Stomach (tissue), 9 donors: Measurements from ENCODE around the gene SEMA3D. TPM values are rescaled to one million over a fixed set of nuclear protein-coding genes. Genes with fewer than 3 reads are reported as not detected.

ENCODE experiments used
- DNase-seq, 2 donors: peaks; one replicate each; pipeline versions ENCODE4 v3.0.0 to v3.0.0-alpha.2; 2013 to 2019
- H3K27ac ChIP-seq, 5 donors: fragments of 200-600 bp in 4 of 5; sonication (generic) in 4 of 5; one replicate each; pipeline ENCODE4 v1.5.1; 2013 to 2019; ENCODE audit warnings: mild to moderate bottlenecking in 1 of 5, moderate library complexity in 1 of 5
- H3K27me3 ChIP-seq, 3 donors: fragments of 200-600 bp; sonication (generic); one replicate each; pipeline ENCODE4 v1.5.1; 2017 to 2019; ENCODE audit warnings: mixed run types in 1 of 3
- H3K36me3 ChIP-seq, 4 donors: fragments of 200-600 bp; sonication (generic); 1 replicate in 3 of 4; 2 replicates in 1 of 4; pipeline ENCODE4 v1.5.1; 2016 to 2019
- H3K4me1 ChIP-seq, 4 donors: fragments of 200-600 bp; sonication (generic); one replicate each; pipeline ENCODE4 v1.5.1; 2016 to 2019
- H3K4me3 ChIP-seq, 4 donors: fragments of 200-600 bp; sonication (generic) in 3 of 4; one replicate each; pipeline ENCODE4 v1.5.1; 2016 to 2019; ENCODE audit warnings: mild to moderate bottlenecking in 1 of 4
- H3K9me3 ChIP-seq, 4 donors: fragments of 200-600 bp; sonication (generic); one replicate each; pipeline ENCODE4 v1.5.1; 2016 to 2019
- CTCF ChIP-seq, 7 experiments: fragments of 450-650 bp in 4 of 7; fragments of 200-600 bp in 3 of 7; sonication (generic) in 3 of 7; IDR thresholded peaks; one replicate each; pipeline ENCODE4 v1.5.1; 2016 to 2019; ENCODE audit warnings: antibody characterized with exemption in 7 of 7, control low read depth in 2 of 7, mild to moderate bottlenecking in 1 of 7
- EP300 ChIP-seq: sonication (generic); formaldehyde crosslinking; IDR thresholded peaks from one replicate; pipeline ENCODE4 v1.6.1; 2017; ENCODE audit warnings: antibody characterized with exemption
- POLR2A ChIP-seq, 4 donors: fragments of 450-650 bp; IDR thresholded peaks; one replicate each; pipeline ENCODE4 v1.6.1; 2016; ENCODE audit warnings: antibody characterized with exemption in 4 of 4, control low read depth in 2 of 4, mild to moderate bottlenecking in 1 of 4, moderate library complexity in 1 of 4
- POLR2AphosphoS5 ChIP-seq, 3 donors: sonication (generic); formaldehyde crosslinking; IDR thresholded peaks; one replicate each; pipeline ENCODE4 v1.6.1; 2016; ENCODE audit warnings: antibody characterized with exemption in 3 of 3
- WGBS, 5 donors: extraction: QIAGEN DNeasy Blood & Tissue Kit in 3 of 5; methylation state at CpG; one replicate each; pipeline versions ENCODE4 v1.1.5 to v1.1.7; 2013 to 2018; 5-methylcytosine and 5-hydroxymethylcytosine counted together
- intact Hi-C: fragments of 100-400 bp; cut with DNase I; formaldehyde crosslinking; loops from one replicate; pipeline ENCODE4 v1.15.1; 2023; ENCODE audit warnings: low total_unique reads
- polyA plus RNA-seq, 3 donors: library from polyadenylated mRNA; stranded (reverse); fragments of 200-250 nt; gene quantifications; one replicate each; pipeline ENCODE4 v1.2.3, GENCODE V29; 2013
- total RNA-seq, 5 donors: library from RNA; depleted of rRNA; stranded (reverse); fragments of >200 nt; gene quantifications; one replicate each; pipeline versions ENCODE4 v1.1.0 to v1.2.3, GENCODE V29; 2014 to 2016
- donor health status: healthy with polysubstance abuse.
- donor health status: Bipolar disorder and iron deficiency.
- donor health status: healthy.

Gene SEMA3D
- total and polyA plus RNA-seq, 8 donors = 0.44 to 20.9 (median 2.6) TPM; not detected in 1

DNA sequence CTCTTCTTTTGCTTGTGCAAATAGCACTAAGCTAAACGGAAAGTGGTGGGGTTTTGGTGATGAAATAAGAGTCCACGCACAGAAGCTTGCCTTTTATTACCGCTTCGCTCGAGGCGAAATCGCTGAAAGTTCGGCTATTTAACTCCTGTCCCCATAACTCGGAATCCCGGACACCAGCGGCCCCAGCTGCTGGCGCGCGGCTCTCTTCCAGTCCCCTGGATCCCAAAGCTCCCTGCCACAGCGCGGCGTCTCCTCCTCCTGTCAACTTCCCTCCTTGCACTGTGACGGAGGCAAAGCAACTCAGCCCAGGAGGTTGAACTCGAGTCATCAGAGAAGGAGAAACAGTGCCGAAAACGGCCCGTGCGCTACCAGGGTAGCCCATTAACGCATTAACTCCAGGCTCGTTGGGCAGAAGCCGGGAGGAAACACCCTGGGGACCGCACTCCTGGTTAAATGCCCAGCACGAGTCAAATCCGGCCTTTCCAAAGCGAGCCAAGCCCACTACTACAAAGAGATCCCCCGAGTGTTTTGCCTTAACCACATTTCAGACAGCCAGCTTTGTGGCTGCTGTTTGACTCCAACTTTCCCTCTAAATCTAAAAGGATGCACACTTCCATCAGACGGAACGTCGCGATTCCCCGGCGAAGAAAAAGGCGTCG lies 1.3 kb downstream of the SEMA3D start:
- Histone ChIP-seq H3K27me3 (peaks cover 0 to 26% (median 15%) of the 10 kb centered on the region in 3 donors), H3K9me3 (no peaks in the 10 kb centered on the region), H3K4me1 (peaks cover 7 to 32% (median 24%) of the 10 kb centered on the region in 4 donors), H3K27ac (peak overlapping the region; percentile 43 to 80 (median 72)), H3K36me3 (no peaks in the 10 kb centered on the region), H3K4me3 (peak overlapping the region; percentile 56 to 68 (median 62))
- TF ChIP-seq POLR2AphosphoS5 (IDR thresholded peaks at IDR 0.05) (no peak), POLR2A (IDR thresholded peaks at IDR 0.05) (no peak), CTCF (IDR thresholded peaks at IDR 0.05) (peak in 1 of 7 experiments; percentile 12), EP300 (no peak)
- intact Hi-C loops = loop anchor here (10.0 kb wide), 1 partner anchor 141 kb away; no protein-coding TSS in a partner anchor
- WGBS, 5 donors = 1 to 3% (median 2%) methylated on average over 37 to 39 of the region's 39 CpGs
- peak; percentile 42 to 89 for DNase-seq

- peak in 1 of 2 donors; percentile 88 for DNase-seq
- Histone ChIP-seq H3K36me3 (no peaks in the 10 kb centered on the region), H3K27ac (peak overlapping the region in 4 of 5 donors; percentile 43 to 80 (median 73)), H3K4me3 (peak overlapping the region; percentile 56 to 68 (median 62)), H3K9me3 (peaks cover 0 to 4% (median 2%) of the 10 kb centered on the region in 4 donors), H3K4me1 (peaks cover 7 to 32% (median 24%) of the 10 kb centered on the region in 4 donors), H3K27me3 (peaks cover 0 to 26% (median 15%) of the 10 kb centered on the region in 3 donors)
- TF ChIP-seq POLR2AphosphoS5 (IDR thresholded peaks at IDR 0.05) = no peak
- no peak for TF ChIP-seq POLR2A (IDR thresholded peaks at IDR 0.05)
- TF ChIP-seq CTCF (IDR thresholded peaks at IDR 0.05) = no peak
- TF ChIP-seq EP300 = no peak
- intact Hi-C loops = loop anchor here (10.0 kb wide), 1 partner anchor 140 kb away; no protein-coding TSS in a partner anchor
- WGBS, 5 donors = 36 to 46% (median 37%) methylated on average over 21 of the region's 21 CpGs
Measured at GRCh38 chr7:85184599-85185423, 2.0 kb downstream of the SEMA3D start.

GRCh38 chr7:85183296-85183695 lies 3.6 kb downstream of the SEMA3D start:
- 82 to 95% (median 89%) methylated on average over 3 of the region's 3 CpGs for WGBS, 5 donors
- intact Hi-C loops = loop anchor here (10.0 kb wide), 1 partner anchor 138 kb away; no protein-coding TSS in a partner anchor

More at GRCh38 chr7:85183296-85183695, 3.6 kb downstream of the SEMA3D start:
- TF ChIP-seq EP300 = no peak
- no peak for TF ChIP-seq CTCF (IDR thresholded peaks at IDR 0.05)
- no peak for TF ChIP-seq POLR2A (IDR thresholded peaks at IDR 0.05)
- TF ChIP-seq POLR2AphosphoS5 (IDR thresholded peaks at IDR 0.05) = no peak
- Histone ChIP-seq H3K27me3 (peaks cover 0 to 26% (median 15%) of the 10 kb centered on the region in 3 donors), H3K27ac (no peak overlapping the region), H3K4me3 (no peak overlapping the region), H3K4me1 (peaks cover 7 to 32% (median 24%) of the 10 kb centered on the region in 4 donors), H3K9me3 (peaks cover 0 to 18% (median 11%) of the 10 kb centered on the region in 4 donors), H3K36me3 (no peaks in the 10 kb centered on the region)
- DNase-seq = no peak
